GM12878 (cell line): Measurements from ENCODE around the gene PITPNC1. TPM values are rescaled to one million over a fixed set of nuclear protein-coding genes. Genes with fewer than 3 reads are reported as not detected.

Experiments
- ATF3 ChIP-seq: IDR thresholded peaks from 2 replicates; pipeline ENCODE4 v1.6.1; 2011; ENCODE audit warnings: low read depth, mild to moderate bottlenecking, low read length, moderate library complexity, borderline replicate concordance; ENCODE audit errors: extremely low read depth
- CUX1 ChIP-seq: IDR thresholded peaks from 2 replicates; pipeline ENCODE4 v1.6.1; 2012; ENCODE audit warnings: improper control_type of control experiment, low read depth, low read length; ENCODE audit not compliant: insufficient replicate concordance
- HDGF ChIP-seq: fragments of 450-650 bp; IDR thresholded peaks from 2 replicates; pipeline ENCODE4 v1.6.1; 2016; ENCODE audit warnings: antibody characterized with exemption
- HSF1 ChIP-seq: fragments of 150-350 bp; IDR thresholded peaks from 2 replicates; pipeline ENCODE4 v1.6.1; 2014; ENCODE audit warnings: mild to moderate bottlenecking, low read depth, low read length
- MTA2 ChIP-seq: fragments of 450-650 bp; IDR thresholded peaks from 2 replicates; pipeline ENCODE4 v1.6.1; 2016; ENCODE audit warnings: low read depth, mild to moderate bottlenecking, moderate library complexity
- MTA3 ChIP-seq: IDR thresholded peaks from 2 replicates; pipeline ENCODE4 v1.6.1; 2012; ENCODE audit warnings: low read length, inconsistent platforms, borderline replicate concordance
- SMAD5 ChIP-seq: IDR thresholded peaks from 2 replicates; pipeline ENCODE4 v1.6.1; 2016; ENCODE audit warnings: antibody characterized with exemption, low read depth
- polyA plus RNA-seq, 11 experiments: library from polyadenylated mRNA; depleted of rRNA in 4 of 11; unstranded in 6 of 11; stranded (reverse) in 5 of 11; fragments of >200 nt; fragmentation: Nextera tagmentation in 4 of 11; fragmentation: Illumina TruSeq in 1 of 11; extraction: Ambion mirVana in 4 of 11; extraction: Trizol in 1 of 11; gene quantifications; 1 replicate in 1 of 11; 2 replicates in 10 of 11; pipeline versions ENCODE4 v1.2.1 to v1.2.3, GENCODE V29; 2011 to 2016; ENCODE audit warnings: inconsistent platforms in 2 of 11, missing spikeins in 2 of 11, low read depth in 1 of 11
- total RNA-seq, 4 experiments: library from RNA; depleted of rRNA in 3 of 4; stranded (reverse); fragments of >200 nt in 3 of 4; fragmentation: Illumina TruSeq in 1 of 4; extraction: Trizol in 1 of 4; gene quantifications; 2 replicates each; pipeline versions ENCODE4 v1.2.1 to v1.2.3, GENCODE V29; 2013 to 2021

The PITPNC1 gene
- total and polyA plus RNA-seq, 10 of the 15 experiments (the other 5 are each of a cell fraction or from before 2014, with no cell fraction given), result 12.2 to 62.4 (median 47.3) TPM

GRCh38 chr17:67679721-67680120 is 302.6 kb downstream of the PITPNC1 start (continued):
- TF ChIP-seq MTA3, result 0 out of 2 replicates have a peak, but pooled peaks have one; percentile 27
- TF ChIP-seq HDGF, result no peak
- TF ChIP-seq ATF3, result no peak
- TF ChIP-seq MTA2, result no peak
- TF ChIP-seq HSF1, result no peak
- TF ChIP-seq SMAD5, result no peak
- TF ChIP-seq CUX1, result no peak
